NT2/D1 (cell line): ENCODE results near the gene FTCD.

ENCODE experiments used
- DNase-seq: peaks from one replicate; pipeline ENCODE4 v3.0.0-alpha.2; 2011; ENCODE audit warnings: low read depth, low spot score
- H3K27me3 ChIP-seq: 2 replicates; pipeline ENCODE4 v1.6.0; 2011; ENCODE audit warnings: mild to moderate bottlenecking; ENCODE audit not compliant: insufficient read length, insufficient read depth
- H3K36me3 ChIP-seq: 2 replicates; pipeline ENCODE4 v1.6.1; 2011; ENCODE audit warnings: mild to moderate bottlenecking, low read length, mixed read lengths; ENCODE audit not compliant: insufficient read depth, insufficient read length
- H3K4me1 ChIP-seq: 2 replicates; pipeline ENCODE4 v1.5.1; 2011; ENCODE audit not compliant: insufficient read depth, insufficient read length
- H3K4me3 ChIP-seq: 2 replicates; pipeline ENCODE4 v1.5.1; 2011; ENCODE audit warnings: low read depth; ENCODE audit not compliant: insufficient read length
- H3K9ac ChIP-seq: 2 replicates; pipeline ENCODE4 v1.6.0; 2011; ENCODE audit warnings: low read depth; ENCODE audit not compliant: insufficient read length
- H3K9me3 ChIP-seq: 2 replicates; pipeline ENCODE4 v1.5.1; 2011; ENCODE audit warnings: mild to moderate bottlenecking, low read length; ENCODE audit not compliant: insufficient read depth
- SUZ12 ChIP-seq: IDR thresholded peaks from 2 replicates; pipeline ENCODE4 v1.6.1; 2011; ENCODE audit not compliant: insufficient read length, insufficient read depth; ENCODE audit errors: extremely low read depth
- YY1 ChIP-seq: IDR thresholded peaks from 2 replicates; pipeline ENCODE4 v1.6.1; 2011; ENCODE audit not compliant: insufficient read length, insufficient read depth
- ZNF274 ChIP-seq: IDR thresholded peaks from 2 replicates; pipeline ENCODE4 v1.6.1; 2011; ENCODE audit warnings: mild to moderate bottlenecking, low read depth, low read length

FTCD gene

DNA sequence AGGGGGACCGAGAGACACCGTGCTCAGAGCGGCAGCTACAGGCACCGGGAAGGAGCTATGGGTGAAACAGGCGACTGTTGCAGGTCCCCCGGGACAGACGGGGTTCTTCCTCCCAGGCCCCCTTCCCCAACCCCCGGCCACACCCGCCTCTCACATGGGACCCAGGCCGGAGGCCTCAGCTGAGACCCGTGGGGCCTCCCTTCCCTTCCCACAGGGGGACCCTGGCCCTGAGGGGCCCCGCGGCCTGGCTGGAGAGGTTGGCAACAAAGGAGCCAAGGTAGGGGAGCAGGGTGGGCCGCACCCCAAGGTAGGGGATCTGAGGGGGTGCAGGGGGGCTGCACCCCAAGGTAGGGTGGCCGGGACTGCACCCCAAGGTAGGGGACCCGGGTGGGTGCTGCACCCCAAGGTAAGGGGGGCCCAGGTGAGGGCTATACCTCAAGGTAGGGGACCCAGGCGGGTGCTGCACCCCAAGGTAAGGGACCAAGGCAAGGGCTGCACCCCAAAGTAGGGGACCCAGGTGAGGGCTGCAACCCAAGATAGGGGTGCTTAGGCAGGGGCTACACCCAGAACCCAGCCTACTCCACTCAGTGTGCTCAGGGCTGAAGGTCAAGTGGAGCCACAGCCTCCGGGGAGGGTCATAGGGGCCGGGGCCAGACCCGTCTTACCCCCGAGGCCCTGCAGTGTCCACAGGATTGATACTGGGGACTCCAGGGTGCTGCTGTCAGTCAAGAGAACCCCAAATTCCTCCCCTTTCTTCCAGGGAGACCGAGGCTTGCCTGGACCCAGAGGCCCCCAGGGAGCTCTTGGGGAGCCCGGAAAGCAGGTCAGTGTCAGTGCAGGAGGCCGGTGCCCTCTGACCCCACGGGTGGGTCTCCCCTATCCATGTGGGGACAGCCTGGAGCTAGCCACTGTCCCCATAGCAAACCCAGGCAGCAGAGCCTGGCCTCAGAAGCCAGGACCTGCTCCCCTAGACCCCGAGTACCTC is 34.8 kb downstream of the FTCD start:
- H3K9me3 ChIP-seq, result no peaks in the 10 kb centered on the region
- H3K27me3 ChIP-seq, result no peaks in the 10 kb centered on the region
- no peak for DNase-seq
- peaks cover 97% of the 10 kb centered on the region for H3K36me3 ChIP-seq
- H3K4me1 ChIP-seq, result peaks cover 8% of the 10 kb centered on the region
- H3K9ac ChIP-seq, result no peak overlapping the region
- H3K4me3 ChIP-seq, result no peak overlapping the region
- TF ChIP-seq SUZ12, result no peak
- TF ChIP-seq YY1, result no peak
- TF ChIP-seq ZNF274, result no peak

- Histone ChIP-seq H3K9ac (no peak overlapping the region), H3K4me3 (no peak overlapping the region), H3K36me3 (peaks cover 97% of the 10 kb centered on the region), H3K9me3 (peaks cover 4% of the 10 kb centered on the region), H3K27me3 (no peaks in the 10 kb centered on the region), H3K4me1 (peaks cover 8% of the 10 kb centered on the region)
- DNase-seq, result no peak
- no peak for TF ChIP-seq YY1
- TF ChIP-seq SUZ12, result no peak
- no peak for TF ChIP-seq ZNF274
Observed at GRCh38 chr21:46119637-46120271, 35.6 kb downstream of the FTCD start.

GRCh38 chr21:46119144-46119636 is 36.2 kb downstream of the FTCD start:
- Histone ChIP-seq H3K4me1 (peaks cover 8% of the 10 kb centered on the region), H3K27me3 (no peaks in the 10 kb centered on the region), H3K36me3 (peaks cover 97% of the 10 kb centered on the region), H3K9ac (no peak overlapping the region), H3K9me3 (peaks cover 9% of the 10 kb centered on the region), H3K4me3 (no peak overlapping the region)
- no peak for DNase-seq
- no peak for TF ChIP-seq ZNF274
- no peak for TF ChIP-seq YY1
- no peak for TF ChIP-seq SUZ12

DNA sequence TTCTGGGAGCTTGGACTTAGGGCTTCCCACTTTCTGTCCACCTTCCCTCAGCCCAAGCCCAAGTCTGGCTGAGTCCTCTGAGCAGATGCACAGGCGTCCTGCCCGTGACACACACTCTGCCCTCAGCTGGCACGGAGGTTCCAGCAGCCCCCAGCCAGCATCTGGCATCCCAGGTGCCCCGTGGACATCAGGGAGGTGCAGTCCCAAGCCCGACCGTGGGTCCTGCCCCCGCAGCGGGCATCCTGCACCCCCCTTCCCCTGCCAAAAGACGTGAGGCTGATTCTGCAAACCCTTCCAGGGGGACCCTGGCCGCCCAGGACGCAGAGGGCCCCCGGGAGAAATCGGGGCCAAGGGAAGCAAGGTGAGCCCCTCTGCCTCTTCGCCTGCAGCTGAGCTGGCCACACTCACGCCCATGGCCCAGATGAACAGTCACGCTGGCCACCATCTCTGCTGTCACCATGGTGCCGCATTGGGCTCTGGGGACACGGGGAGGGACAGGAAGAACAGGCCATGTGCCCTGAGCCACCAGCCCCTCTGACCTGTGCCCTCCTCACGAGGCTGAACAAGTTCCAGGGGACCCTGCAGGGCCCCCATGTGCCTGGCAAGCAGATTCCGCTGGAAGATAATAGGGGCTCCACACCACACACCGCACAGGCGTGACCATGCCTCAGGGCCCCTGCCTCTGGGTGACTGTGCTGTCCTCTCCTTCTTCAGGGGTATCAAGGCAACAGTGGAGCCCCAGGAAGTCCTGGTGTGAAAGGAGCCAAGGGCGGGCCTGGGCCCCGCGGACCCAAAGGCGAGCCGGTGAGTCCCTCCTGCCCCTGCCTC is 36.8 kb downstream of the FTCD start:
- Histone ChIP-seq H3K4me3 (no peak overlapping the region), H3K36me3 (peaks cover 96% of the 10 kb centered on the region), H3K9me3 (peaks cover 13% of the 10 kb centered on the region), H3K9ac (no peak overlapping the region), H3K27me3 (no peaks in the 10 kb centered on the region), H3K4me1 (peaks cover 8% of the 10 kb centered on the region)
- TF ChIP-seq ZNF274, result no peak
- no peak for TF ChIP-seq YY1
- no peak for TF ChIP-seq SUZ12
- DNase-seq, result no peak

GRCh38 chr21:46117586-46118315 is 37.6 kb downstream of the FTCD start:
- Histone ChIP-seq H3K9ac (no peak overlapping the region), H3K4me3 (no peak overlapping the region), H3K9me3 (peaks cover 15% of the 10 kb centered on the region), H3K27me3 (no peaks in the 10 kb centered on the region), H3K4me1 (peaks cover 8% of the 10 kb centered on the region), H3K36me3 (peaks cover 97% of the 10 kb centered on the region)
- TF ChIP-seq SUZ12 (no peak), YY1 (no peak), ZNF274 (no peak)
- DNase-seq, result no peak

DNA sequence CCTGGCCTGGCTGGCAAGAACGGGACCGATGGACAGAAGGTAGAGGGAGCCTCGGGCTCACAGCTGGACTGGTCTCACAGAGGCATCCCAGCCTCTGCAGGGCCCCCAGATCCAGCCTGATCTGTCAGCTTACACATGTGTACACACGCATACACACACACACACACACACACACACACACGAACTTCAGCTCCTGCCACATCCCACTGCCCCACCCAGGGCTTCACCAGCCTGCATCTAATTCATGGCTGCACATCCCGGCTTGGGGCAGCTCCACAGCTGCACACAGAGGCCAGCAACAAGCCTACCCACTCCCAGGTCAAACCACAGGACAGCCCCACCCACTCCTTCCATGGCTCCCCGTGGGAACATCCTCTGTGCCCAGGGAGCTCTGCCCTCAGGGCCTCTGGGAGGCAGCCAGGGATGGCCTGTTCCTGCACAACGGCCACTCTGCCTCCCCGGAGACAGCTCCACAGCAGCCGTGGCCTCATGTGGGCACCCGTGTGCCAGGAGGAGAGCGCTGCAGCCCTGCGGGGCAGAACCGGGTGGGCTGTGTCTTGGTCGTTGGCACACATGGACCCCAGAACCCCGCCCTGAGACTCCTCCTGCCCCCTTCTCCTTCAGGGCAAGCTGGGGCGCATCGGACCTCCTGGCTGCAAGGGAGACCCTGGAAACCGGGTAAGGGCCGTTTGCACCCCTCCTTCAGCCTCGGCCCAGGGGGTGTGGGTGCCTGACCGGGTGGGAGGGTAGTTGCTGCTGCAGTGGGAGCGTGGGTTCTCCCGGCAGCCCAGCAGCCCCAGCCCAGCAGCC is 38.4 kb downstream of the FTCD start:
- DNase-seq, result no peak
- H3K4me3 ChIP-seq, result no peak overlapping the region
- H3K9me3 ChIP-seq, result peaks cover 15% of the 10 kb centered on the region
- H3K9ac ChIP-seq, result no peak overlapping the region
- peaks cover 7% of the 10 kb centered on the region for H3K4me1 ChIP-seq
- H3K36me3 ChIP-seq, result peaks cover 97% of the 10 kb centered on the region
- TF ChIP-seq ZNF274, result no peak
- TF ChIP-seq YY1, result no peak
- TF ChIP-seq SUZ12, result no peak
- H3K27me3 ChIP-seq, result no peaks in the 10 kb centered on the region
